GM21717 (cell line): ENCODE measurements around the gene C8B.

Source experiments
- ATAC-seq: cut with Tn5 transposase; IDR thresholded peaks from one replicate; pipeline ENCODE4 v1.9.1; 2021; ENCODE audit warnings: mild to moderate bottlenecking, moderate library complexity; ENCODE audit not compliant: unreplicated experiment

Gene C8B

GRCh38 chr1:56934430-56935060 lies 31.3 kb downstream of the C8B start:
- no peak for ATAC-seq

GRCh38 chr1:56933606-56934005 lies 32.2 kb downstream of the C8B start:
- ATAC-seq: no peak

GRCh38 chr1:56933161-56933560 lies 32.7 kb downstream of the C8B start:
- ATAC-seq: no peak

- ATAC-seq: no peak
These were observed 34.1 kb downstream of the C8B start for GRCh38 chr1:56931686-56932085.

- ATAC-seq: no peak
These were observed 34.6 kb downstream of the C8B start for GRCh38 chr1:56931211-56931610.

GRCh38 chr1:56929492-56929891 lies 36.3 kb downstream of the C8B start:
- ATAC-seq: no peak

- no peak for ATAC-seq
These were observed 37.8 kb downstream of the C8B start for GRCh38 chr1:56927986-56928385.

GRCh38 chr1:56927171-56927570 lies 38.6 kb downstream of the C8B start:
- ATAC-seq: no peak

GRCh38 chr1:56925193-56925592 lies 40.6 kb downstream of the C8B start:
- no peak for ATAC-seq

GRCh38 chr1:56924116-56924515 lies 41.7 kb downstream of the C8B start:
- ATAC-seq: no peak

GRCh38 chr1:56923201-56923600 lies 42.6 kb downstream of the C8B start:
- ATAC-seq: no peak

GRCh38 chr1:56922507-56922906 lies 43.3 kb downstream of the C8B start:
- no peak for ATAC-seq

- ATAC-seq: no peak
These were observed 43.7 kb downstream of the C8B start for GRCh38 chr1:56922070-56922469.

GRCh38 chr1:56921479-56921878 lies 44.3 kb downstream of the C8B start:
- no peak for ATAC-seq

GRCh38 chr1:56920591-56921001 lies 45.2 kb downstream of the C8B start:
- ATAC-seq: no peak

GRCh38 chr1:56917356-56917755 lies 48.5 kb downstream of the C8B start:
- ATAC-seq: no peak

- ATAC-seq: no peak
These were observed 49.2 kb downstream of the C8B start for GRCh38 chr1:56916630-56917029.

- ATAC-seq: no peak
These were observed 49.9 kb downstream of the C8B start for GRCh38 chr1:56915960-56916359.

- no peak for ATAC-seq
These were observed 53.5 kb downstream of the C8B start for GRCh38 chr1:56912325-56912724.

- ATAC-seq: no peak
These were observed 54.5 kb downstream of the C8B start for GRCh38 chr1:56911098-56911938.

GRCh38 chr1:56910441-56910985 lies 55.3 kb downstream of the C8B start:
- ATAC-seq: no peak

GRCh38 chr1:56908619-56909221 lies 57.1 kb downstream of the C8B start:
- no peak for ATAC-seq
